Measurements from ENCODE around the gene HGF. TPM values are rescaled to one million over a fixed set of nuclear protein-coding genes. Genes with fewer than 3 reads are reported as not detected.

Gene HGF
- total RNA-seq, 1 experiment from 2014 or later = 0.15 TPM

DNA sequence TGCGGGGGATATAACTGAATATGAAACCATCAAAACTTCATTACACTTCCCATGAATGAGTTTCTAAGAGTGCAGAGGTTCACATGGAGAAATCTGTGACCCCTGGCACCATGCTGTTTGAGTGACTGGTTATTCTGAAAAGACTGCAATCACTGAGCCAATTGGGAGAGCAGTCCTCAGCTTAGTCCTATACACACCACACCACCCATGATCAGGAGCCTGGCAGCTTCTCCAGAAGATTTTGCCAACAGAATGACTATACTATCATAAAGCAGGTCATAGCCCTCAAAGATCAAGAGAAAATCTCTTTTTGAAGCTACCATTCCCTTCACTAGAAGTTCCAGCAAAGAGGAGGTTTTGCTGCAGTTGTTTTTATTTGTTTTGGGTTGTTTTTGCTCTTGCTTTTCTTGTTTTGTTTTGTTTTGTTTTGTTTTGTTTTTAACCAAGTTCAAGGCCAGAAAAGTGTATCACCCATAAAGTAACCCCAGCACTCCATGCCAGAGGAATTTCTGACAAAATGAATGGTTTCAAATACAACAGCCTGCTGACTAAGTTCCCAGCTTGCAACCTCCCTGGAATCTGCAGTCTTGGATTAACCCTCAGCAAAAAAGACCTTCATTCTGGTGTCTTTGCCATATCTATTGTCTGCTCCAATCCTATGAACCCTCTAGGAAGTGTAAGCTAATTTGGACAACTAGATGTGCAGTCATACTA lies 19.7 kb upstream of the HGF start:
- Histone ChIP-seq H3K9me2 (replicated peaks; ENCODE audit: low read length) (no peaks in the 10 kb centered on the region), H3K4me1 (ENCODE audit: insufficient read depth, low read length) (no peaks in the 10 kb centered on the region), H3K36me3 (ENCODE audit: low read depth, low read length) (no peaks in the 10 kb centered on the region), H3K27ac (ENCODE audit: low read length) (no peak overlapping the region), H3K4me2 (ENCODE audit: low read length) (no peak overlapping the region), H3K27me3 (ENCODE audit: low read length) (no peaks in the 10 kb centered on the region), H3K9me3 (ENCODE audit: low read length) (no peaks in the 10 kb centered on the region), H4K20me1 (ENCODE audit: low read length) (no peaks in the 10 kb centered on the region), H3K4me3 (ENCODE audit: low read length) (no peak overlapping the region), H3F3A (ENCODE audit: low read length, unreplicated experiment) (no peaks in the 10 kb centered on the region), H3K79me2 (ENCODE audit: low read length) (no peaks in the 10 kb centered on the region), H2AFZ (ENCODE audit: low read length) (no peak overlapping the region), H3K9ac (ENCODE audit: low read length) (no peak overlapping the region)
- TF ChIP-seq EZH2 (IDR thresholded peaks at IDR 0.05; ENCODE audit: low read length, unreplicated experiment) = no peak
- TF ChIP-seq, protein P1, sequence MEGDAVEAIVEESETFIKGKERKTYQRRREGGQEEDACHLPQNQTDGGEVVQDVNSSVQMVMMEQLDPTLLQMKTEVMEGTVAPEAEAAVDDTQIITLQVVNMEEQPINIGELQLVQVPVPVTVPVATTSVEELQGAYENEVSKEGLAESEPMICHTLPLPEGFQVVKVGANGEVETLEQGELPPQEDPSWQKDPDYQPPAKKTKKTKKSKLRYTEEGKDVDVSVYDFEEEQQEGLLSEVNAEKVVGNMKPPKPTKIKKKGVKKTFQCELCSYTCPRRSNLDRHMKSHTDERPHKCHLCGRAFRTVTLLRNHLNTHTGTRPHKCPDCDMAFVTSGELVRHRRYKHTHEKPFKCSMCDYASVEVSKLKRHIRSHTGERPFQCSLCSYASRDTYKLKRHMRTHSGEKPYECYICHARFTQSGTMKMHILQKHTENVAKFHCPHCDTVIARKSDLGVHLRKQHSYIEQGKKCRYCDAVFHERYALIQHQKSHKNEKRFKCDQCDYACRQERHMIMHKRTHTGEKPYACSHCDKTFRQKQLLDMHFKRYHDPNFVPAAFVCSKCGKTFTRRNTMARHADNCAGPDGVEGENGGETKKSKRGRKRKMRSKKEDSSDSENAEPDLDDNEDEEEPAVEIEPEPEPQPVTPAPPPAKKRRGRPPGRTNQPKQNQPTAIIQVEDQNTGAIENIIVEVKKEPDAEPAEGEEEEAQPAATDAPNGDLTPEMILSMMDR (conservative IDR thresholded peaks at IDR 0.05; ENCODE audit: low read depth, low read length) = no peak
- no peak for TF ChIP-seq EZH2phosphoT487 (IDR thresholded peaks at IDR 0.05; ENCODE audit: borderline replicate concordance, low read length)
- ChIA-PET POLR2A (ENCODE audit: unreplicated experiment) (no interaction called here), CTCF (no interaction called here)
- DNase-seq (no peak), ATAC-seq (no peak)
- BruUV-seq (replicated peaks) = no TSS peak
- intact Hi-C loops (cut with micrococcal nuclease) = no loop called here

DNA sequence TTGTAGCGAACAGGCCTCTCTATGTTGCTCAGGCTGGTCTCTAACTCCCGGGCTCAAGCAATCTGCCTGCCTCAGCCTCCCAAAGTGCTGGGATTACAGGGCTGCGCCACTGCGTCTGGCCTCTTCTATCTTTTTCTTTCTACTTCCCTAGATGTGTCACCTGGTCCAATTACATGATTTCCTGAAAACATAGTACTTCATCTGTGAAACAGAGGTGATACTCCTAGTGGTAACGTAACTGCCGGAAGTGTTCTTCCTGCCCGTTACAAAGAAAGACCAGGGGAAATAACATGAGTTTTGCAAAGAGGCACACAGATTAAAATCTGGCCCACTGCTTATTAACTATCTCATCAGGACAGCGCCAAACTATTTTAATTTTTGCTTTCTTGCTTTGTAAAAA lies 18.4 kb upstream of the HGF start:
- Histone ChIP-seq H3K4me1 (ENCODE audit: insufficient read depth, low read length) (no peaks in the 10 kb centered on the region), H4K20me1 (ENCODE audit: low read length) (no peaks in the 10 kb centered on the region), H2AFZ (ENCODE audit: low read length) (no peak overlapping the region), H3K9ac (ENCODE audit: low read length) (no peak overlapping the region), H3K36me3 (ENCODE audit: low read depth, low read length) (no peaks in the 10 kb centered on the region), H3K4me2 (ENCODE audit: low read length) (no peak overlapping the region), H3F3A (ENCODE audit: low read length, unreplicated experiment) (no peaks in the 10 kb centered on the region), H3K4me3 (ENCODE audit: low read length) (no peak overlapping the region), H3K9me3 (ENCODE audit: low read length) (no peaks in the 10 kb centered on the region), H3K9me2 (replicated peaks; ENCODE audit: low read length) (no peaks in the 10 kb centered on the region), H3K79me2 (ENCODE audit: low read length) (no peaks in the 10 kb centered on the region), H3K27me3 (ENCODE audit: low read length) (no peaks in the 10 kb centered on the region), H3K27ac (ENCODE audit: low read length) (no peak overlapping the region)
- POLR2A ChIA-PET (ENCODE audit: unreplicated experiment) = no interaction called here
- BruUV-seq (replicated peaks) = no TSS peak
- no peak for DNase-seq
- ATAC-seq = no peak
- CTCF ChIA-PET = no interaction called here
- intact Hi-C loops (cut with micrococcal nuclease) = no loop called here
- TF ChIP-seq EZH2 (IDR thresholded peaks at IDR 0.05; ENCODE audit: low read length, unreplicated experiment) = no peak

DNA sequence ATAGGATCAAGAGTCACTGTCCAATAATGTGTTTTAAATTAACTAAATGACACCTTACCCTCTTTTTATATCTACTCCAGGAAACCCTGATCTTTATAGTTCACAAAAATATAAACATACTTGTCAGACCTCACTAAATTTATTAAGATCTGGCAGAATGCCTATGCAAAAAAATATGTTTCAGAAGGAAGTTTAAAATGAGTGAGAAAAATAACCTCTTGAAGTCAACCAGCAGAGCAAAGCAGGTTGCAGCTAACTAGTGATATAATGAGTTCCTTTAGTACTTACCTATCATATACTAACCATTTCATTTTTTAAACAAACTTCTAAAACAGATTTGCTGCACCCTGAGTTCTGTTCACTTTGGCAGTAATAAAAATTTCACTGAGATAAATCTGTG lies 14.0 kb upstream of the HGF start:
- Histone ChIP-seq H3K27me3 (ENCODE audit: low read length) (no peaks in the 10 kb centered on the region), H3K27ac (ENCODE audit: low read length) (no peak overlapping the region), H4K20me1 (ENCODE audit: low read length) (no peaks in the 10 kb centered on the region), H3K9ac (ENCODE audit: low read length) (no peak overlapping the region), H3K9me3 (ENCODE audit: low read length) (no peaks in the 10 kb centered on the region), H3K36me3 (ENCODE audit: low read depth, low read length) (no peaks in the 10 kb centered on the region), H2AFZ (ENCODE audit: low read length) (no peak overlapping the region), H3K4me1 (ENCODE audit: insufficient read depth, low read length) (no peaks in the 10 kb centered on the region), H3K4me2 (ENCODE audit: low read length) (no peak overlapping the region), H3K9me2 (replicated peaks; ENCODE audit: low read length) (no peaks in the 10 kb centered on the region), H3F3A (ENCODE audit: low read length, unreplicated experiment) (no peaks in the 10 kb centered on the region), H3K79me2 (ENCODE audit: low read length) (no peaks in the 10 kb centered on the region), H3K4me3 (ENCODE audit: low read length) (no peak overlapping the region)
- CTCF ChIA-PET = no interaction called here
- intact Hi-C loops (cut with micrococcal nuclease) = no loop called here
- no peak for ATAC-seq
- POLR2A ChIA-PET (ENCODE audit: unreplicated experiment) = no interaction called here
- TF ChIP-seq EZH2phosphoT487 (IDR thresholded peaks at IDR 0.05; ENCODE audit: borderline replicate concordance, low read length) (no peak), EZH2 (IDR thresholded peaks at IDR 0.05; ENCODE audit: low read length, unreplicated experiment) (no peak)
- TF ChIP-seq, protein P1 (conservative IDR thresholded peaks at IDR 0.05; ENCODE audit: low read depth, low read length) = no peak
- no TSS peak for BruUV-seq (replicated peaks)
- DNase-seq = no peak
